Caco-2 (cell line): ENCODE results near the gene C9orf152. TPM values are rescaled to one million over a fixed set of nuclear protein-coding genes. Genes with fewer than 3 reads are reported as not detected.
A peak's percentile ranks its signal among the peaks of the same experiment; 100 is the strongest.

Source experiments
- BruUV-seq: library from RNA; stranded (reverse); fragments of 400-500 nt; replicated peaks from 2 replicates; lab custom pipeline; 2021; lab: Mats Ljungman, UMichigan
- CTCF ChIA-PET: fragments of 300-600 bp; sonication (Branson Sonifier 250); formaldehyde crosslinking; loops from one replicate; lab custom pipeline; 2022; ENCODE audit warnings: antibody characterized with exemption; lab: Charles Lee
- POLR2A ChIA-PET: fragments of 300-600 bp; sonication (Branson Sonifier 250); formaldehyde crosslinking; loops from one replicate; lab custom pipeline; 2022; ENCODE audit warnings: antibody characterized with exemption; lab: Charles Lee
- DNase-seq, 2 experiments: peaks; one replicate each; pipeline versions ENCODE4 v3.0.0 to v3.0.0-alpha.2; 2020 to 2022
- H3K27me3 ChIP-seq: replicated peaks from 2 replicates; pipeline ENCODE4 v1.6.0; 2011; ENCODE audit warnings: low read length; ENCODE audit not compliant: control insufficient read depth, insufficient read depth
- H3K36me3 ChIP-seq: 2 replicates; pipeline ENCODE4 v1.5.1; 2011; ENCODE audit warnings: low read length; ENCODE audit not compliant: control insufficient read depth, insufficient read depth
- H3K4me1 ChIP-seq: fragments of 250-450 bp; sonication (Bioruptor Pico); 2 replicates; pipeline ENCODE4 v1.5.1; 2020; ENCODE audit warnings: mild to moderate bottlenecking
- H3K4me3 ChIP-seq: 2 replicates; pipeline ENCODE4 v1.5.1; 2011; ENCODE audit warnings: low read depth, mild to moderate bottlenecking, control low read depth, low read length
- H3K9me3 ChIP-seq: fragments of 250-450 bp; sonication (Bioruptor Pico); 2 replicates; pipeline ENCODE4 v1.5.1; 2020; ENCODE audit warnings: mild to moderate bottlenecking, moderate library complexity
- H3K27ac Mint-ChIP-seq: one replicate; pipeline ENCODE4 v1.8.0; 2022; ENCODE audit warnings: mixed read lengths; ENCODE audit not compliant: unreplicated experiment
- H3K27me3 Mint-ChIP-seq: one replicate; pipeline ENCODE4 v1.8.0; 2022; ENCODE audit warnings: mixed read lengths; ENCODE audit not compliant: insufficient read depth, unreplicated experiment
- H3K36me3 Mint-ChIP-seq: one replicate; pipeline ENCODE4 v1.8.0; 2022; ENCODE audit warnings: mild to moderate bottlenecking, mixed read lengths; ENCODE audit not compliant: insufficient read depth, unreplicated experiment
- H3K4me1 Mint-ChIP-seq: one replicate; pipeline ENCODE4 v1.8.0; 2022; ENCODE audit warnings: low read depth, mixed read lengths; ENCODE audit not compliant: unreplicated experiment
- H3K4me3 Mint-ChIP-seq: one replicate; pipeline ENCODE4 v1.8.0; 2022; ENCODE audit warnings: mild to moderate bottlenecking, moderate library complexity, mixed read lengths; ENCODE audit not compliant: unreplicated experiment
- H3K9me3 Mint-ChIP-seq: one replicate; pipeline ENCODE4 v1.8.0; 2022; ENCODE audit warnings: mixed read lengths; ENCODE audit not compliant: unreplicated experiment
- intact Hi-C: fragments of 100-400 bp; cut with micrococcal nuclease; formaldehyde crosslinking; loops from one replicate; pipeline ENCODE4 v1.10.0; 2022; ENCODE audit not compliant: unreplicated experiment
- total RNA-seq: library from RNA; stranded (reverse); gene quantifications from 2 replicates; pipeline ENCODE4 v1.2.3, GENCODE V29; 2022
- TF ChIP-seq, protein P1 (sequence below), 2 experiments: fragments of 200-600 bp in 1 of 2; IDR thresholded peaks; 1 replicate in 1 of 2; 2 replicates in 1 of 2; pipeline versions ENCODE4 v1.5.1 to v1.8.0; 2011 to 2022; ENCODE audit warnings: antibody characterized with exemption in 1 of 2, control low read depth in 1 of 2, inconsistent platforms in 1 of 2, low read depth in 1 of 2, low read length in 1 of 2, mild to moderate bottlenecking in 1 of 2, moderate library complexity in 1 of 2; ENCODE audit not compliant: insufficient read depth in 1 of 2, severe bottlenecking in 1 of 2, unreplicated experiment in 1 of 2

The C9orf152 gene
- total RNA-seq, 1 experiment from 2014 or later = 0.36 TPM

DNA sequence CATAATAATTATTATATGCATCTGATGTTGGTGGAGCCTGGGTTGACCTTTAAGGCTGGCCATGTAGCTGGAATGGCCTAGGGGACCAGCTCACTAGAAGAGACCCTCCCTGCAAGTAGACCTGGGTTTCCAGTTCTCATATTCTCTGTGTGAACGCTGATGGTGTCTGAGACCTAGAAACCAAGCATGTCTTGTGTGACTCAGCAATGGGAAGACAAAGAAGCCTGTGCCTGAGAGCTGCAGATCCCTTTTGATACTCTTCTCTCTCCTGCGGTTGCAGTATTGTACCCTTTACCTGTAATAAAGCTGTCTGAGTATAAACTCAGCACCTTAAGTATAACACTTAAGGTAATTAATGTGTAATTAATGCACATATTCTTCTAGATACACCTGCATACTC lies 22.2 kb downstream of the C9orf152 start:
- no peaks in the 10 kb centered on the region for H3K27me3 Mint-ChIP-seq
- Histone ChIP-seq H3K4me1 (peaks cover 4% of the 10 kb centered on the region; the same call in 1 of the 2 replicates), H3K4me3 (no peak overlapping the region), H3K9me3 (peaks cover under 1% of the 10 kb centered on the region; the same call in 1 of the 2 replicates), H3K36me3 (no peaks in the 10 kb centered on the region; the same call in 1 of the 2 replicates), H3K27me3 (no peaks in the 10 kb centered on the region)
- no TSS peak for BruUV-seq
- TF ChIP-seq, protein P1, sequence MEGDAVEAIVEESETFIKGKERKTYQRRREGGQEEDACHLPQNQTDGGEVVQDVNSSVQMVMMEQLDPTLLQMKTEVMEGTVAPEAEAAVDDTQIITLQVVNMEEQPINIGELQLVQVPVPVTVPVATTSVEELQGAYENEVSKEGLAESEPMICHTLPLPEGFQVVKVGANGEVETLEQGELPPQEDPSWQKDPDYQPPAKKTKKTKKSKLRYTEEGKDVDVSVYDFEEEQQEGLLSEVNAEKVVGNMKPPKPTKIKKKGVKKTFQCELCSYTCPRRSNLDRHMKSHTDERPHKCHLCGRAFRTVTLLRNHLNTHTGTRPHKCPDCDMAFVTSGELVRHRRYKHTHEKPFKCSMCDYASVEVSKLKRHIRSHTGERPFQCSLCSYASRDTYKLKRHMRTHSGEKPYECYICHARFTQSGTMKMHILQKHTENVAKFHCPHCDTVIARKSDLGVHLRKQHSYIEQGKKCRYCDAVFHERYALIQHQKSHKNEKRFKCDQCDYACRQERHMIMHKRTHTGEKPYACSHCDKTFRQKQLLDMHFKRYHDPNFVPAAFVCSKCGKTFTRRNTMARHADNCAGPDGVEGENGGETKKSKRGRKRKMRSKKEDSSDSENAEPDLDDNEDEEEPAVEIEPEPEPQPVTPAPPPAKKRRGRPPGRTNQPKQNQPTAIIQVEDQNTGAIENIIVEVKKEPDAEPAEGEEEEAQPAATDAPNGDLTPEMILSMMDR (IDR thresholded peaks at IDR 0.05; ENCODE audit: insufficient read depth in 1 of 2, low read depth in 1 of 2, low read length in 1 of 2, severe bottlenecking in 1 of 2, unreplicated experiment in 1 of 2) = no peak
- ChIA-PET CTCF (interaction anchor here (1.8 kb wide), 1 partner anchor 33 kb away, joined by 7 read pairs; no protein-coding TSS in a partner anchor), POLR2A (no interaction called here)
- peaks cover 5% of the 10 kb centered on the region for H3K4me1 Mint-ChIP-seq
- H3K9me3 Mint-ChIP-seq = peaks cover 31% of the 10 kb centered on the region
- no peaks in the 10 kb centered on the region for H3K36me3 Mint-ChIP-seq
- DNase-seq = no peak
- H3K27ac Mint-ChIP-seq = no peak overlapping the region
- H3K4me3 Mint-ChIP-seq = no peak overlapping the region
- intact Hi-C loops = no loop called here

DNA sequence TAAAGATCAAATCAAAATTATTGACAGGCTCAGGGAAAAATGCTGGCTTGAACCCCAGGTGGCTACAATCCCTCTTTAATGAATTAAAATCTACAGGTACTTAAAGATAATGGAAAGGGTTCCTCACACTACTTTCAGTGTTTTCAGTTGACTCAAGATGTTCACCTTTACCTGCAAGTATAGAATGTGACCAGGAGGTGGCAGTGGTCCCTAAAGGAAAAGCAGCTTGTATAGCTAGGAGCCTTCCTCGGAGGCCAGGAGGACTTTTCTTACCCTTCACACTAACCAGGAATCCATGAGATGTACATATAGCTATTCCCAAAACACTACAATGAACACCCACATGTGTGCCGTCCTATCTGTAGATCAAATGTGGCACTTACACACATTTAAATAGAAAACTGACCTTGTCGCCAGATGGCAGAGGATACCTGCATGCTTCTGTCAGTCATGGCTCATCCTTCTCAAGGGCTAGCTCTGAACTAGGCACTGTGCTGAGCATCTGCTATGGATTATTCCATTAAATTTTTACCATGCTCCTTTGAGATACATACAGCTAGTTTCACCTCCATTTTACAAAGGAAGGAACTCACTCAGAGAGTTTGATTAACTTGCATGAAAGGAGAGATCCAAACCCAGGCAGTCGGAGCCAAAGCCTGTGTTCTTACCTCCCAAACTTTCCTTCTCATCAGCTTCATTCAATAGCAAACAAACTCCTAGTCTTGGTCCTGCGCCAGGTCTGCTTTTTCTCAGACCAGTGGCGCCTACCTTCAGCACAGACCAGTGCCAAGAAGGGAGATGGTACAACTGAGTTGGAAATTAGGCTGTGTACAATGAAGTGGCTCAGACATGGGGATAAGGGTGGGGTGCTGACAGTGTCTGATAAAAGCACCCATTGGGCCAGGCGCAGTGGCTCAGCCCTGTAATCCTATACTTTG lies 24.5 kb downstream of the C9orf152 start:
- BruUV-seq = no TSS peak
- Histone ChIP-seq H3K4me3 (no peak overlapping the region), H3K9me3 (peaks cover 4% of the 10 kb centered on the region; the same call in 1 of the 2 replicates), H3K27me3 (no peaks in the 10 kb centered on the region), H3K36me3 (no peaks in the 10 kb centered on the region; the same call in 1 of the 2 replicates), H3K4me1 (no peaks in the 10 kb centered on the region)
- Mint-ChIP-seq H3K4me3 (no peak overlapping the region), H3K27ac (no peak overlapping the region), H3K9me3 (peaks cover 30% of the 10 kb centered on the region), H3K36me3 (no peaks in the 10 kb centered on the region), H3K27me3 (no peaks in the 10 kb centered on the region), H3K4me1 (no peaks in the 10 kb centered on the region)
- POLR2A ChIA-PET = interaction anchor here (0.9 kb wide), 1 partner anchor 73 kb away, joined by 3 read pairs; the partner anchor contains the start of gene TXN
- intact Hi-C loops = loop anchor here (1.0 to 5.0 kb wide), 5 partner anchors 34 to 440 kb away; partner anchors contain the start of gene TXN
- DNase-seq = peak; percentile 79 to 81
- CTCF ChIA-PET = interaction anchor here (0.6 to 1.8 kb wide), 15 partner anchors 11 to 470 kb away, joined by 3 to 23 read pairs (median 7); partner anchors contain the start of gene TXN
- TF ChIP-seq, protein P1 (IDR thresholded peaks at IDR 0.05; ENCODE audit: insufficient read depth in 1 of 2, low read depth in 1 of 2, low read length in 1 of 2, severe bottlenecking in 1 of 2, unreplicated experiment in 1 of 2) = peak; percentile 70 to 87
